BE2C (cell line): Measurements from ENCODE around the gene SLC35D3.

ENCODE experiments used
- DNase-seq: peaks from one replicate; pipeline ENCODE4 v3.0.0-alpha.2; 2020
- H3K27me3 ChIP-seq: fragments of 250-450 bp; sonication (Bioruptor Pico); 2 replicates; pipeline ENCODE4 v1.5.1; 2020; ENCODE audit warnings: mild to moderate bottlenecking
- H3K36me3 ChIP-seq: fragments of 250-450 bp; sonication (Bioruptor Pico); 2 replicates; pipeline ENCODE4 v1.5.1; 2020; ENCODE audit warnings: mild to moderate bottlenecking
- H3K4me1 ChIP-seq: fragments of 250-450 bp; sonication (Bioruptor Pico); 2 replicates; pipeline ENCODE4 v1.5.1; 2020
- H3K4me3 ChIP-seq: 2 replicates; pipeline ENCODE4 v1.5.1; 2011; ENCODE audit warnings: low read depth, low read length
- H3K9me3 ChIP-seq: fragments of 250-450 bp; sonication (Bioruptor Pico); 2 replicates; pipeline ENCODE4 v1.5.1; 2020
- CTCF ChIP-seq: IDR thresholded peaks from 2 replicates; pipeline ENCODE4 v1.5.1; 2012; ENCODE audit warnings: mild to moderate bottlenecking, low read depth, low read length

SLC35D3 gene

GRCh38 chr6:136950436-136951126 lies 28.5 kb downstream of the SLC35D3 start:
- Histone ChIP-seq H3K4me1 (peaks cover 33% of the 10 kb centered on the region), H3K36me3 (peaks cover 2% of the 10 kb centered on the region; the same call in 1 of the 2 replicates), H3K27me3 (no peaks in the 10 kb centered on the region), H3K9me3 (no peaks in the 10 kb centered on the region), H3K4me3 (no peak overlapping the region)
- no peak for TF ChIP-seq CTCF
- DNase-seq: no peak

GRCh38 chr6:136952714-136953260 lies 30.7 kb downstream of the SLC35D3 start:
- Histone ChIP-seq H3K36me3 (peaks cover 2% of the 10 kb centered on the region; the same call in 1 of the 2 replicates), H3K4me1 (peaks cover 38% of the 10 kb centered on the region), H3K9me3 (no peaks in the 10 kb centered on the region), H3K4me3 (peak overlapping the region; percentile 1; the same call in 1 of the 2 replicates), H3K27me3 (no peaks in the 10 kb centered on the region)
- no peak for TF ChIP-seq CTCF
- peak; percentile 53 for DNase-seq

GRCh38 chr6:136955123-136955522 lies 33.0 kb downstream of the SLC35D3 start:
- Histone ChIP-seq H3K4me1 (peaks cover 50% of the 10 kb centered on the region), H3K27me3 (no peaks in the 10 kb centered on the region), H3K9me3 (no peaks in the 10 kb centered on the region), H3K4me3 (no peak overlapping the region), H3K36me3 (peaks cover 4% of the 10 kb centered on the region)
- DNase-seq: no peak
- TF ChIP-seq CTCF: no peak

DNA sequence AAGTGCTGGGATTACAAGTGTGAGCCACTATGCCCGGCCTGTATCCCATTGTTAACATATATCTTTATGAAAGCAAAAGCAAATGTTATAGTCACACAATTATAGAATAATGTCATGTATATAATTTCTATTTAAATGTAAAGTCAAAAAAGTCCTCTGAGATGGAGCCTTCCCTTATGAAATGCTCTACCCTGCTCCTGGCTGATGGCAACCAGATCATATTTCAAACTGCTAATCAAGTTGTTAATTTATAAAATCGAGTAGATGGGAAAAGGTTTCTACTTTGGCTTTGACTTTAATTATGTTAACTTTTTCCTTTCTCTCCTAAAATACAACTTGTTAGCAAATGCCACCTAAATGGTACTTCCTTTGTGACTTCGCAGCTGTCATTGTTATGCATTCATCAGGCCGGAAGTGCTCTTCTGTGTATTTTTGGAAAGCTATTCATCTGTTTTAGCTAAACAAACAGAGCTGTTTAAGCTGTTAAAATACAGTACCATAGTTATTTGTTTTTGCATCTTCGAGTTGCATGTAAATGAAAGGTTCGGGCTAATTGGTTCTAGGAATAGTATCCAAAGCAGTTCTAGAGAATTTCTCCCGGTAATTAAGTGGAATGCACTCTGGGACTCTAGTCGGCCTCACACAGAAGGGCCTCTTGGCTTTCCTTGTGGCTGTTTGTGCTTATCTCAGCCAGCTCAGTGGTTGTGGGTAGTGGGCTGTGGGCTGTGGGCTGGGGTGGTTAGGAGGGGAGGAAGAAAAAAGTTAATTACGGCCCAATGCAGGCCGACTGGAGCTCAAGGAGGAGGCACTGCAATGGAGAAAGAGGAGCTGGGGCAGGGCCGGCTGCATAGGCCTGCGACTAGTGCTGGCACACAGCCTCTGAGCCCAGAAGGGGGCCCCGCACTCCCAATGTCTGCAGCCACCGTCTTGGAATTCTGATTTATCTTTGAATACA lies 34.8 kb downstream of the SLC35D3 start:
- peak; percentile 50 for DNase-seq
- peaks cover 4% of the 10 kb centered on the region for H3K36me3 ChIP-seq

DNA sequence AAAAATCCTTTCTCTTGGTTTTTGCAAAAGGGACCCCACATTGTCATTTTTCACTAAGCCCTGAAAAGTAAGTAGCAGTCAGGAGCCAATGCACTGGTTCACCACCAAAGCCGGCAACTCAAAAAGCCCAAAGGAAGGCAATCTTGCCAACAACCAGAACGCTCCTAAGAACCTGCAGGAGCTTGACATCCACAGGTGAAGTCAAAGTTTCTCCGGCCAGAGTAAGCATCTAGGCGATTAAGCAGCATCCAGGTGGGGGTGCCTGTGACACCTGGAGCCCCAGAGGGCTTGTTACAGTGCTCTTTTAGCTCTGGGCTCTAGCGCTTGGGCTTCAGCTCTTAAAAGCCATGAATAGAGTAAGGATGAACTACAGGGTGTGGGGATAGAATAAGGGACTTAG lies 36.1 kb downstream of the SLC35D3 start:
- H3K9me3 ChIP-seq: no peaks in the 10 kb centered on the region
- DNase-seq: no peak
- H3K27me3 ChIP-seq: no peaks in the 10 kb centered on the region
- peaks cover 4% of the 10 kb centered on the region for H3K36me3 ChIP-seq
- no peak overlapping the region for H3K4me3 ChIP-seq
- no peak for TF ChIP-seq CTCF
- peaks cover 56% of the 10 kb centered on the region for H3K4me1 ChIP-seq

More for the DNA sequence above, 34.8 kb downstream of the SLC35D3 start:
- no peak overlapping the region for H3K4me3 ChIP-seq
- no peaks in the 10 kb centered on the region for H3K27me3 ChIP-seq
- H3K9me3 ChIP-seq: no peaks in the 10 kb centered on the region
- H3K4me1 ChIP-seq: peaks cover 58% of the 10 kb centered on the region
- TF ChIP-seq CTCF: peak; percentile 50
